HG03558 (cell line): ENCODE data around the gene DGUOK.

Experiments
- ATAC-seq: cut with Tn5 transposase; IDR thresholded peaks from one replicate; pipeline ENCODE4 v1.9.1; 2021; ENCODE audit warnings: moderate number of reproducible peaks; ENCODE audit not compliant: unreplicated experiment; ENCODE audit errors: extremely low read depth

The DGUOK gene

DNA sequence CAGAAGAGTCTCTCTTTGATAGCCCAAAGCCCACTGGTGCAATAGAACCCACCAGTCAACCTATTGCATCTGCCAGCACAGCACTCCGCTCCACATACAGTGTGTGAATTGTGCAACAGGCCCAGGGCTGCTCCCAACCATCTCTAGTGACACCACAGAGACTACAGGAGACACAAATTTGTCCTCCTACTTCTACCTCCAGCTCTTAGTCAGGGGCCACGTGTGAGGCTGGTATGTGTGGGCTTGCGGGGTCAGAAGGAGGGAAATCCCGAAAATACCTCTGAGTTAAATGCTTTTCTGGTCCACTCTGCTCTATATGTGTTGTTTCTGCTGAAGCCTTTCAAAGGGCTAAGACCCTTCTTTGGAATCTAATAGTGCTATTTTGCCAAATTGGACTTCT lies 18.0 kb downstream of the DGUOK start:
- no peak for ATAC-seq

DNA sequence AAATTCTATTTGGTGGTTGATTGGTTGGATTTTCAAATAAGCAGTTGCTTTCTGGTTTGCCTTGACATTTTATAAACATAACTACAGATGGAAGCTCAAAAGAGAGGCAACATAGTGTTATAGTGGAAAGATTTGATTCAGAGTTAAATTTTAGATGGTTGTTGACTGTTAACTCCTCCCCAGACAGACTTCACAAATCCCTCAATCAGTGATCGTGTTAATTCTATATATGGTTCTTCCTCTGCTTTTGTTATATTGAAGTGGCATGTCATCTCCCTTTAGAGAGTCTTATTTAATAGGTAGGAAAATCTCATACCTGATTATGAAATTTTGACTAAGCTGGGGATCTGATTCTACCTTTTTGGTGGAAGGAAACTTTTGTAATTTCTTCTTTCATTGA lies 19.5 kb downstream of the DGUOK start:
- ATAC-seq, result no peak

DNA sequence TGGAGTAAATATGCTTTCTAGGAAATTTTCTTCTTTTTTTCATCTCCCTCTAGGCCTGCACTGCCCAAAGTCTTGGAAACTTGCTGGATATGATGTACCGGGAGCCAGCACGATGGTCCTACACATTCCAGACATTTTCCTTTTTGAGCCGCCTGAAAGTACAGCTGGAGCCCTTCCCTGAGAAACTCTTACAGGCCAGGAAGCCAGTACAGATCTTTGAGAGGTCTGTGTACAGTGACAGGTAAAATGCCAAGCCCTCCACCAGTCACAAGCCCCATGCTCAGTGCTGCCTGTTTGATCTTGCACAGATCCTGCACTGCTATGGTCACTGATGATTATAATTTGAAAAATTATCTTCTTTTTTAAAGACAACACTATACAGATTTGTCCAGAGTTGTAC lies 20.0 kb downstream of the DGUOK start:
- no peak for ATAC-seq

DNA sequence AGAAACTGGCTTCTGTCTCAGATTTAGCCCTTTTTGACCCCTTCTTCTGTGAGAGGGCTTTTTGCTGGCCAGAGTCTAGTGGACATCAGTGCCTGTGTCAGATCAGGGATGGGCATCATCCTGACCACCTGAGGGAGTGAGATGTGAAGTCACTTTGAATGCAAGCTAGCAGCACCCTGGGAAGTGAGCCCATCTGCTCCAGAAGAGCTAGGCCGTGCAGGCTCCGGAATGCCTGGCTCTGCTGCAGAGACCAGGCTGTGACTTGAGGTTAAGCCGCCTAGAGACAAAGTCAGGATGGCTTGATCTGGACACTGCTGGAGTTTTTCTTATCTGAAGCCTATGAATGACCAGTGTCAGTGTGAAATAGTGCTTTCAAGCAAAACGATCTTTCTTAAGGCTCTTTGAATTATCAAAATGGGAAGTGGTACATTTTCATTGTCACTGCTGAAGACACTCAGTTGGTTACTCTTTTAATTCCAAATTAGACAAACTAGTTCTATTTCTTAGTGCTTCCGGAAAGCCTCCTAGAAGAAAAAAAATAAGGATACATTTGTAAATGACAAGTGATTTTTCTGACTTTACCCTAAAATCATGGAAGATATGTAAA lies 20.8 kb downstream of the DGUOK start:
- no peak for ATAC-seq

DNA sequence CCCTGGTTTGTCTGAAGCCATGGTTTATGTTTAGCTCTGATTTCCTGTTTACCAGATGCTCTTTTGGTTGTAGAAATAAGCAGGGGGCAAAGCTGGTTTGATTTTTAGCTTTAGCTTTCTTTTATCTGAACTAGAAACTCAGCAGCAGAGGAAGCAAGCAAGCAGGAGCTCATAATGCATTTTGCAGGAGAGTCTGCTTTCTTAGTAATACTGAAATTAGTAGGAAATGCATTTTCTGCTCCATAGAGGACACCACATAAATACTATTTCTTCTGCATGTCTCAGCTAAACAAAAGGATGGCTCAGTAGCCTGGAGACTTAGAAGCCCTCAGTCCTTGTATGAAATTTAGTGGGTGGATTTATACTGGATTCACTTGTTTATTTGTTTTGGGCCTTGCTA lies 23.1 kb downstream of the DGUOK start:
- ATAC-seq, result no peak

DNA sequence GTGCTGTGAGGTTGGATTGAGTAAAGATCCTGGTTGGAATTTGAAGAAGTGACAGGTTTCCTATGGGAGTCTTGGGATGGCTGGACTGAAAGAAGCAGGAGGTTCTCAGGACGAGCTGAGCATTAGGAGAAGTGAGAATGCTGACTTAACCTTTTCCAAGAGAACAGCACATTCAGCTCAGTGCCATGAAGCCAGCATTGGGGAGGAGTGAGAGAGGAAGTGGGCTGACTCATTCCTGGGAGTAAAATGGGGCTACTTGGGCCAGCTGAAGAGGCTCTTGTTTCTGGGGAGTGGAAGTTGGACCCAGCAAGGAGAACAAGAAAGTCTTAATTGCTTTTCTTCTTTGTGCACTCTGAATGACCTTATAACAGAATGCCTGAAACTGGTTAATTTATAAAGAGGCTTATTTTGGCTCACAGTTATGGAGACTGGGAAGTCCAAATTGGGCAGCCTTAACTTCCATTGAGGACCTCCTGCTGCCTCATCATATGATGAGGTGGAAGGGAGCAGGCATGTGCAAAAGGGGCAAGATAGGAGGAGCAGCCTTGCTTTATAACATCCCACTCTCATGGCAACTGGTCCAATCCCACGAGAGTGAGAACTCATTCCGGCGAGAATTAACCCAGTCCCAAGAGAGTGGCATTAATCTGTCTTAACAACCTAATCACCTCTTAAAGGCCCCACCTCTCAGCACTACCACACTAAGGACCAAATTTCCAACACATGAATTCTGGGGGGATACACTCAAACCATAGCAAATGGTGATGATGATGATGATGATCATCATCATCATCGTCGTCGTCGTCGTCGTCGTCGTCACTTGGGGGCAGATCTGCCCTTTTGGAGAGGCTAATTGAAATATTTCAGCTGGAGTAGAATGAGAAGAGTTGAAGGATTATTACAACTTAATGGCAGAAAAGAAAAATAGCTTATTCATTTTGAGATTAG lies 26.1 kb downstream of the DGUOK start:
- ATAC-seq, result no peak

DNA sequence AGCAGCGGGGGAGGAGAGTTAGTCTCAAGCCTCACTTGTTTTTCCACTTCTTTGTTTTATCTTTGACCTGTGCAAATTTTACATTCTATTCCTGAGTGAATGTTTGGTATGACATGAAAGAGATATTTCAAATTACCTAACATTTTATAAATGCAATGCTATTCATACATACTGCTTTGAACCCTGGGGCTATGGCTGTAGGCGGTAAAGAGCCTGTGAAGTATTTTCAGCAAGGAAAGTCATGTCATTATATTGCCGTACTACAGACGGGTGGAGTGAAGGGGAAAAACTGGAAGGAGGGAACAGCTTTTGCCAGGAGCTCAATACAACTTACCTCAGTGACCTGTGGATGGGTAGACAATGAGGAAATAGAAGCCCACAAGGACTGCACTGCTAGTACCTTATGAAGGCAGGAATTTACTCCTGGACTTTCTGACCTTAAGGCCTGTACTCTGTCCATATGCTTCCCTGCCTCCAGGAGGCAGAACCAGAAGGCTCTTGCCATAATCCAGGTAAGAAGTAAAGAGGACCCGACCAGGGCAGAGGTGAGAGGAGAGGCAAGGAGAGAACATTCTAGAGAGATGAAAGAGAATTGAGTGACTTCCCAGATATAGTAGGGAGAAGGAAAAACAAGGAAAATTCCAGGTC lies 29.7 kb downstream of the DGUOK start:
- ATAC-seq, result no peak

DNA sequence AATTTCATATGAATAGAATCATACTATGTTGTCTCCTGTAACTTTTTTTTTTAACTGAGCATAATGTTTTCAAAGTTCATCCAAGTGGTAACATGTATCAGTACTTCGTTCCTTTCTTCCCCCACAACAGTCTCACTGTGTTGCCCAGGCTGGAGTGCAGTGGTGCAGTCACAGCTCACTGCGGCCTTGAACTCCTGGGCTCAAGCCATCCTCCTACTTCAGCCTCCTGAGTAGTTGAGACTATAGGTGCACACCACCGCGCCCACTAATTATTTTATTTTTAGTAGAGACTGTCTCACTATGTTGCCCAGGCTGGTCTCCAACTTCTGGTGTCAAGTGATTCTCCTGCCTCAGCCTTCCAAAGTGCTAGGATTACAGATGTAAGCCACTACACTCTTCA lies 34.6 kb downstream of the DGUOK start:
- no peak for ATAC-seq

DNA sequence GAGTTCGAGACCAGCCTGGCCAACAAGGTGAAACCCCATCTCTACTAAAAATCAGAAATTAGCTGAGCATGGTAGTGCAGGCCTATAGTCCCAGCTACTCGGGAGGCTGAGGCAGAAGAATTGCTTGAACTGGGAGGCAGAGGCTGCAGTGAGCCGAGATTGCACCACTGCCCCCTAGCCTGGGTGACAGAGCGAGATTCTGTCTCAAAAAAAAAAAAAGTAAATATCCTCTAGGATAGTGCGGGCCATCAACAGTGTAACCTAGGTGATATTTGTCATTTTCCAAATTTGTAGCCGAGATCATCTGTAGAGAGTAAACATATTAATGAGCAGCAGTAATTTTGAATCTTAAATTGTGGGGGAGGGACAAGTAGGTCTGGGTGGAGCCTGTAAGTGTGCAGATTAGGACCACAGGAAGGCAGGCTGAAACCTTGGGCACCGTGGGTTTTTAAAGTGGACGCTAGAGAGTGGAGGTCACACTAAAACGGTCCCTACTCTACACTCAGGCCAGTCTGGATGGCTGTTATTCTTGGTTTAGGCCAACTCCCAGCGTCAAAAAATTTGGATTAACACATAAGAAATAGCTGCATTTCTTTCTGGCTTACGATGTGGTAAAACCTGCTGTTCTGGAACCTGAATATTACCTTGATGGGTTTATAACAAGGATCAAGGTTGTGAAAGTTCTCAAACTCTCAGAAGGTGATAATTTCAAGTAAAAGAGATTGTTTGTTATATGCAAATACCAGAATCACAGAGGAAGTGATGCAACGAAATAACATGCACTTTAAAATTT lies 35.3 kb downstream of the DGUOK start:
- no peak for ATAC-seq

DNA sequence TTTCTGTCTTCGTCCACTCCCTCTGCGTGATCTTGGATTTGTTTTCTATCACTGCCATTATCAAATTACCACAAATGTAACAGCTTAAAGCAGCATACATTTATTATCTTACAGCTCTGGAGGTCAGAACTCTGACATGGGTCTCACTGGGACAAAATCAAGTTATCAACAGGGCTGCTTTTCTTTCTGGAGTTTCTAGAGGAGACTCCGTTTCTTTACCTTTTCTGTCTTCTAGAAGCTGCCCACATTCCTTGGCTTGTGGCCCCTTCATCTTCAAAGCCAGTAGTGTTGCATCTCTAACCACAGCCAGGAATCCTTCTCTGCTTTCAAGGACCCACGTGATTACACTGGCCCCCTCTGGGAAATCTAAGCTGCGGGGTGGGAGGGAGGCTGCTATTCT lies 36.1 kb downstream of the DGUOK start:
- ATAC-seq, result no peak

DNA sequence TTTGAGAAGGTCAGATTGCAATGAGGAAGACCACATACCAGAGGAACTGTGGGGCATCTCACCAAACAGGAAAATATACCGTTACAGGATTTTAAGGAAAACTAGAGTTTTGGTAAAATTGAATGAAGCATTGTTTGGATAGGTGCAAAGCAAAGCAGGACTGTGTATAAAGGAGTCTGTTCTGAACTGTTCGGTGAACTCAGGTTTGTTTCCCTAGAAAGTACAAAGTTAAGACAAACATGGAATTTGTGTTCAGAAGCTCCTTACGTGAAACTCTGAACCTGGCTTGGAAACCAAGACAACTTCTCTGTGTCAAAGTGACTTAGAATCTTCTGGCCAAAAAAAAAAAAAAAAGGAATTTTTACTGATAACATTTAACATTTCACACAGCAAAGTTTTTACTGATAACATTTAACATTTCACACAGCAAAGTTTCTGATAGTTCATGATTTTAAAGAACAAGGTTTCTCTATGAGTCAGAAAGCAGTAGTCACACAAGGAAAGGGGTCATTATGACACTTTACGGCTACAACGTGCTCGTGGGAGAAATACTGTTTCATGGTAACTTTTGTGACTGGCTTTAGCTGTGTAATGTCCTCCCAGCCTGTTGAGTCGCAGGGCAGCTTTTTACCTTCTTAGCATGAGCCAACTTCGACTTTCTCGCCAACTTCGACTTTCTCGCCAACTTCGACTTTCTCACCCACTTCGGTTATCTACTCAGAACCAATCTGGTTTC lies 36.9 kb downstream of the DGUOK start:
- no peak for ATAC-seq

DNA sequence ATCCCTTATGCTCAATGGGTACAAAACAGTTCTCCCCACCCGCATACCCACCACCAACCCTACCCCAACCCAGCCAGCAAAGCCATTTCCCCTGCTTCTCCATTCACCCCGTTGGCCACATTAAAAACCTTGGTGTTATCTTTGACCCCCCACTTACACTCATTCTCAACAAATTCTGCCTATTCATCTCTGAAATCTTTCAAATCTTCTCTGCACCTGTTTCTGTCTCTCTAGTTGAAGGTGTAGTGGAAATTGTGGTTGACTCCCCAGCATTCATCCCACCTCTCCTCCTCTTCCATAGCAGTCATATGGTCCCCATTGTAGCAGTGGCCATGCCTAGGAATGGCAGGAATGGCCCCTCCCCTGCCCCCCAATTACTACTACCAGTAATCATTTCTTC lies 37.5 kb downstream of the DGUOK start:
- no peak for ATAC-seq

DNA sequence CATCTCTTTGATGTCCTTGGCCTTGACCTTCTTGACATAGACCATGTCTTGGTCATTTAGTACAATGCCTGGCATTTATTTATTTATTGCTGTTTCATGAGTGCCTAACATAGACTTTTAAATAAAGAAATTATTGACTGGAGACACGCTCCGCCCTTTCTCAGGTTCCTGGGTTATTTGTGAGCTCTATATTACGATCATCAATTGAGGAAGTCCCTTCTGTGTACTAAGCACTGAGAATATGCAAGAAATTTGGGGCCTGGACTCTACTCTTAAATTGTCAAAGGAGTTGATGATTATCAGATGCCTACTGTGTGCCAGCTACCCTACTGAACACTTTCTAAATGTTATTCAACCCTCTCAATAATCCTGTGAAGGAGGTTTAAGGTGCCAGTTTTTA lies 38.4 kb downstream of the DGUOK start:
- no peak for ATAC-seq

DNA sequence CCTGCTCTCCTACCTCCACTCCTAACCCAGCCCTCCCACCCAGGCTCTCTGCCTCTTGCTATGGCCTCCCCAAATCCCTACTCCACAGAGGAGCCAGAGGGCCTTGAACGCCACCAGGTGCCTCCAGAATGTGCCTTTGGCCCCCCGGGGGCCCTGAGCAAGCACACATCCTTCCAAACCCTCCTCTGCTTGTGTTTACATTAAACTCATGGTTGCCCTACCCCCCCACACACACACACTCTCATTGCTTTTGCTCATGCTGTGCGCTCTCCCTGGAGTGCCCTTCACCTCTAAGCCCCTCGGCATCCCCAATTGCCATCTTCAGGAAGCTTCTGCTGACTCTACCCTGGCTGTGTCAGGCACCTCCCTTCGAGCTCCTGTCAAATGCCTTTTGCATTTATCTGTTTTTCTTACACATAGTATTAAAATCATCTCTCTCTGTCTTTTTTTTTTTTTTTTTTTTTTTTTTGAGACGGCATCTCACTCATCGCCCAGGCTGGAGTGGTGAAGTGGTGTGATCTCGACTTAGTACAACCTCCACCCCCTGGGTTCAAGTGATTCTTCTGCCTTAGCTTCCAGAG lies 41.8 kb downstream of the DGUOK start:
- ATAC-seq, result no peak

DNA sequence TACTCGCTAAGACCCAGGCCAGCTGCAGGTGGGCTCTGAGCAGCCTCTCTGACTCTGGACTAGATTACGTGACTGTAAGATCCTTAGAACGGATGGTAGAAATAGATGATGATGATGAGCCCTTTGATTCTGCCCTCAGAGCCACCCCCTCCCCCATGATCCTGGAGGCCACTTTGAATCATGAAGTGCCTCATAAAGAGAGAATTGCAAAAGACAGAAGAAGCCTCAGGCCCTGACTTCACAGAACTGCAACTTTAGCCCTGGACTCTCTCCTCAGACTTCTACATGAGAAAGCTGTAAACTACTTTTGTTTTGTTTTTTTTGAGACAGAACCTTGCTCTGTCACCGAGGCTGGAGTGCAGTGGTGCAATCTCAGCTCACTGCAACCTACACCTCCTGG lies 42.7 kb downstream of the DGUOK start:
- ATAC-seq, result no peak

DNA sequence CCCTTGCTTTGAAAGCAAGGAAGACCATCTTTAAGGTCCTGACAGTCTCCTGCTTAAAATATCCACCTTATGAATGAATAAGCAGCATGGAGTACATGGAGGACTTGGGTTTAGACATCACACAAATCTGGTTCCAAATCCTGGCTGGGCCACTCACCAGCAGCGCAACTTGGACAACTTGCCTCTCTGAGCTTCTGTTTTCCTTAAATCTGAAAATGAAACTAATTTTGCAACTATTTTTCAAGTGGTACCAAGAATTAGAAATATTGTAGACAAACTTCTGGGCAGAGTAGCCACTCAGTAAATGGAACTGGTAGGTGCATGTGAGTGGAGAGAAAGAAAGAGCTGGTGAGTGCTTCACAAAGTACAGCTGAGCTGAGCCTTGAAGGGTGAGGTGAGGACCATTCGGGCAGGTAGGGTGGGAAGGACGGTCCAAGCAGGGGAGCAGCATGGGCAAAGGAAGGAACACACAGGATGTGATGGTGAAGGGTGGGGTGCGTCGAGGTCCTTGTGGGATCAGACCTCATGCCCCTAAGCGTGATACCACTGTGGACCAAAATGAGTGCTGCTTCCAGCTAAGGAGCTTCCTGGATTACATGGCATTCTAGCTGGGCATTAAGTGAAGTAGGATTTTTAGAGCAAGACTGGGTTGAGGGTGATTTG lies 43.6 kb downstream of the DGUOK start:
- no peak for ATAC-seq

DNA sequence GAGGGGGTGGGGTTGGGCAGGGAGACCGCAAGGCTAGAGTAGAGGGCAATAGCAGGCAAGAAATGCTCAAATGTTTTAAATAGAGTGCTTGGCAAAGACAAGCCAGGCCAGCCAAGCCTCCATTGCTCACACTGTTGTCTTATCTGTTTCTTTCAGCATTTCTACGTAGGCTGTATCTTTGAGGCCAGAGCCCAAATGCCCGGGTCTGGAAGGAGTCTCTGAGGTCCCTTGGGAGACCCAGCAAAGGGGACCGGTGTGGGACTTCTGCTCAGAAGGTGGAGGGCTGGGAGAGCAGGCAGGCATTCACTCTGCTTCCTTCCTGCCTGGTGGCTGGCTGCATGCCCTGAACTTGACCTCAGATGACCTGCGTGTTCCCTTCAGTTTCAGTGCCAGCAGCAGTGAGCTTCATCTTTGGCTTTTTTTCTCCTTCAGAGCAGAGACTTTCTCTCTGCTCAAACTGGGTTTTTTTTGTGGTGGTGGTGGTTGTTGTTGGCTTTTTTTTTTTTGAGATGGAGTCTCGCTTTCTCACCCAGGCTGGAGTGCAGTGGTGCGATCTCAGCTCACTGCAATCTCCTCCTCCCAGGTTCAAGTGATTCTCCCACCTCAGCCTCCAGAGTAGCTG lies 44.3 kb downstream of the DGUOK start:
- peak; percentile 38 for ATAC-seq

DNA sequence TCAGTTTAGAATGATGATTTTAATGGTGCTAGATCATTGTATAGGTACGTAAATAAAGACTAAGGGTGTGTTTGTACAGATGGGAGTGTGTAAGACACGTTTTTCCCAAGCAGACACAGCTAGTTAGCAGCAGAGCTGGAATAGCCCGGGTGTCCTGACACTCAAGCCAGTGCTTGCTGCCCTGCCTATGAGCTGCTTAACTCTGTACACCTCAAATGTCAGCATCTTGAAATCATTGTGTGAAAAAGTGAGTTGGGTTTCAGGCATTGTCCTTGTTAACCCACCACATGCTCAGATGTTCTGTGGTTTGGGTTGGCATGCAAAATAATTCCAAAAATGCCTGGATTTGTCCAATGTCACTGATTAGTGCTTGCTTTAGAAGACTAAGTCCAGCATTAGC lies 45.0 kb downstream of the DGUOK start:
- ATAC-seq, result no peak

DNA sequence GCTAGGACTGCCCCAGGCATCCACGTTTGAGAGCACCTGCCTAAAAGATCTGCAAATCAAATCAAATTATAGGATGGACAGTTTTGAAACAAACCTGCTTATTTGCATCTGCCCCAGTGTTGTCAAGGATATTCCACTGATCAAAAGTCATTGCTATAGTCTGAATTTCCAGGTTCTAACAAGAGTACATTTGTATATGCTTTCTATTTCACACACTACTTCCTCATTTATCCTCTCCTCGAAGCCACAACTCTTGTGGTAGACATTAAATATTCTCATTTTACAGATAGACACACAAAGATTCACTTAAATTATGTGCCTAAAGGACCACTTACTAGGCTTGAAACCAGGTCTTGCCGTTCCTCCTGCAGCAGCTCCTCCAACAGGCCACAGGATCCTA lies 46.2 kb downstream of the DGUOK start:
- ATAC-seq, result peak; percentile 33
